A549 (cell line): ENCODE measurements around the gene SLC13A5.

Source experiments
- TF ChIP-seq, protein P1 (sequence below): fragments of >200 bp; sonication (Bioruptor Twin); formaldehyde crosslinking; IDR thresholded peaks from 3 replicates; pipeline ENCODE4 v1.5.1; 2016
- TF ChIP-seq, protein P2 (sequence below): fragments of 450-650 bp; IDR thresholded peaks from 2 replicates; pipeline ENCODE4 v1.6.1; 2014; ENCODE audit warnings: antibody characterized with exemption

DNA sequence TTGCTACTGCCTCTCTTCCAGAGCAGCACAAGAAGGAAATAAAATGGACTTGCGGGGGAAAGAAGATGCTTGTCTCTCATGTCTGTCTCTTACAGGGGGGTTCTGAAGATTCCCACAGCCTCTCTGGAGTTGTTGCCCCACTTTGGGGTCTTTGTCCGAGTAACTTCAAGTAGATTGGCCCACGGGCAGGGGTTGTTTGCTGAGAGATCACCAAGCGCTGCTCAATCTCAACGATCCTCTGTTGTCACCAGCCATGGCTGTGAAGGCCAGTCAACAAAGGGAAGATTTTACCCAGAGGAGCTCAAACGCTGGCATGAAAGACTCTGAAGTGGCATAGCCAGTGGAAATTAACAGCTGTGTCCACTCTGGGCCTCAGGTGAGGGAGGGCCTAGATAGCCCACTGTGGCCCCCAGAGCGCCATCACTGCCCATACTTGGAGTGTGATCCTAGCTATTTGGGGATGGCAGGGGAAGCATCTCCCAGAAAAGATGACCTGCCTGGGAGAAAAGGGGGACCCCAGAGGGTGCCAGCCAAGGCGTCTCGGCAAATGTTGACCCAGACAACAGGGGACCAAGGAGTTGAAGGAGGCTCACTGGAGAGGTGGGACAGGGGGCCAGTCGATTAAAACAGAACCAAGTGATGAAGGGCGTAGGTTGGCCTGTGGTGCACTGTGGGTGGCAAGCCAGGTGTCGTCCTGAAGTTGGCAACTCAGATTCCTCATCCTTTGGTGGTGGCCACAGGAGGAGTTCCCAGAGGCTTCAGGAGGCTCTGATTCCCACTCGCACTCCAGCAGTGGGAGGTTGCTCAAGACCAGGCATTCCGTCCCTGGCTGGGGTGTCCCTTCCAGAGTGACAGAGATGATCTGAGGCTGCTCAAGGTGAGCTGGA is 28.0 kb downstream of the SLC13A5 start:
- TF ChIP-seq, protein P1, sequence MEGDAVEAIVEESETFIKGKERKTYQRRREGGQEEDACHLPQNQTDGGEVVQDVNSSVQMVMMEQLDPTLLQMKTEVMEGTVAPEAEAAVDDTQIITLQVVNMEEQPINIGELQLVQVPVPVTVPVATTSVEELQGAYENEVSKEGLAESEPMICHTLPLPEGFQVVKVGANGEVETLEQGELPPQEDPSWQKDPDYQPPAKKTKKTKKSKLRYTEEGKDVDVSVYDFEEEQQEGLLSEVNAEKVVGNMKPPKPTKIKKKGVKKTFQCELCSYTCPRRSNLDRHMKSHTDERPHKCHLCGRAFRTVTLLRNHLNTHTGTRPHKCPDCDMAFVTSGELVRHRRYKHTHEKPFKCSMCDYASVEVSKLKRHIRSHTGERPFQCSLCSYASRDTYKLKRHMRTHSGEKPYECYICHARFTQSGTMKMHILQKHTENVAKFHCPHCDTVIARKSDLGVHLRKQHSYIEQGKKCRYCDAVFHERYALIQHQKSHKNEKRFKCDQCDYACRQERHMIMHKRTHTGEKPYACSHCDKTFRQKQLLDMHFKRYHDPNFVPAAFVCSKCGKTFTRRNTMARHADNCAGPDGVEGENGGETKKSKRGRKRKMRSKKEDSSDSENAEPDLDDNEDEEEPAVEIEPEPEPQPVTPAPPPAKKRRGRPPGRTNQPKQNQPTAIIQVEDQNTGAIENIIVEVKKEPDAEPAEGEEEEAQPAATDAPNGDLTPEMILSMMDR = no peak
- TF ChIP-seq, protein P2, sequence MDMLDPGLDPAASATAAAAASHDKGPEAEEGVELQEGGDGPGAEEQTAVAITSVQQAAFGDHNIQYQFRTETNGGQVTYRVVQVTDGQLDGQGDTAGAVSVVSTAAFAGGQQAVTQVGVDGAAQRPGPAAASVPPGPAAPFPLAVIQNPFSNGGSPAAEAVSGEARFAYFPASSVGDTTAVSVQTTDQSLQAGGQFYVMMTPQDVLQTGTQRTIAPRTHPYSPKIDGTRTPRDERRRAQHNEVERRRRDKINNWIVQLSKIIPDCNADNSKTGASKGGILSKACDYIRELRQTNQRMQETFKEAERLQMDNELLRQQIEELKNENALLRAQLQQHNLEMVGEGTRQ = no peak
